GM23248 (cell line): Measurements from ENCODE around the gene OR52E8.

Experiments
- EZH2 ChIP-seq: fragments of 200-600 bp; sonication (generic); IDR thresholded peaks from 2 replicates; pipeline ENCODE4 v1.6.1; 2018; ENCODE audit warnings: antibody characterized with exemption, mild to moderate bottlenecking; ENCODE audit not compliant: insufficient read depth, poor library complexity, severe bottlenecking
- EZH2phosphoT487 ChIP-seq: fragments of 200-600 bp; sonication (generic); IDR thresholded peaks from 2 replicates; pipeline ENCODE4 v1.6.1; 2018; ENCODE audit warnings: antibody characterized with exemption, moderate library complexity, mild to moderate bottlenecking, low read depth; ENCODE audit not compliant: insufficient read depth

DNA sequence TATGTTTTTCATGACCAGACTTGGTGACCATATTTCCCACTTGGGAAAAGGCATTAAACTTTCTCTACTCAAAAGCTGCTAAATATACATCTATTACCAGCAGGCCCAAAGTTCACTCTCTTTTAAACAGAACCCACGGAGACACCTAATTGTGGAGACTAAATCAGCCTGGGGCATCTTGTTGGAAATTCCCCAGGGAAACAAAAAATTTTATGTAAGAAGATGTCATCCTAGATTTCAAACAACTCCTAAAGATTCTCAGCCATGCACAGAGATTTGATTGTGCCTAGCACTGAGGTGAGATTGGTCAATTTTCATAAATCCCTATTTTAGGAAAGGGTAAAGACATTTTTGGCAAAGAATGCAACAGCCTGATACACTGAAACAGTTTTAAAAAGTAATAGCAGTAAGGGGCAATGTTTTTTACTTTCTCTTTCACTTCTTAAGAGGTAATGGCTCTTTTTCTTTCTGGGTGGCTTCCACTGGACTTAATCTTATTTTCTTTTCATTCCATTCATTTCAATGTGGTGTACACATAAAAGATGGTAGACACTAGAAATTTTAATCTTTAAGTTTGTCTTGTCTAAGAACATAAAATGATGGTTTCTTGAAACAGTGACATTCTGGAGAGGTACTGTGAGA, 39.1 kb downstream of the OR52E8 start:
- TF ChIP-seq EZH2, result no peak
- TF ChIP-seq EZH2phosphoT487, result no peak
